ENCODE results near the gene GDI2. TPM values are rescaled to one million over a fixed set of nuclear protein-coding genes. Genes with fewer than 3 reads are reported as not detected.

Gene GDI2
- total and polyA plus RNA-seq, 10 donors, result 100 to 272 (median 198) TPM

GRCh38 chr10:5743736-5744135 lies 69.5 kb downstream of the GDI2 start:
- no peak overlapping the region for H3K4me3 ChIP-seq
- 75 to 78% (median 77%) methylated on average over 5 of the region's 5 CpGs for WGBS, 5 donors
- H3K27me3 ChIP-seq (replicated peaks in 1 of 7), result no peaks in the 10 kb centered on the region
- no peaks in the 10 kb centered on the region for H3K9me3 ChIP-seq
- H3K4me1 ChIP-seq, result no peaks in the 10 kb centered on the region
- peaks cover 0 to 99% (median 66%) of the 10 kb centered on the region in 6 donors for H3K36me3 ChIP-seq
- no peak overlapping the region for H3K27ac ChIP-seq
- no peak for DNase-seq
- TF ChIP-seq POLR2A (IDR thresholded peaks at IDR 0.05) (no peak), CTCF (IDR thresholded peaks at IDR 0.05 in 8 of 11, conservative IDR thresholded peaks at IDR 0.05 in 3 of 11) (no peak)
- intact Hi-C loops (cut with DNase I; ENCODE audit: low total_unique reads), result no loop called here

GRCh38 chr10:5742116-5742515 lies 71.1 kb downstream of the GDI2 start:
- H3K9me3 ChIP-seq, result no peaks in the 10 kb centered on the region
- no peak for DNase-seq
- WGBS, 5 donors, result 91 to 98% (median 93%) methylated on average over 6 of the region's 6 CpGs
- no peak overlapping the region for H3K27ac ChIP-seq
- H3K4me1 ChIP-seq, result no peaks in the 10 kb centered on the region
- TF ChIP-seq POLR2AphosphoS5 (IDR thresholded peaks at IDR 0.05) (no peak), CTCF (IDR thresholded peaks at IDR 0.05 in 8 of 11, conservative IDR thresholded peaks at IDR 0.05 in 3 of 11) (no peak)
- no peak overlapping the region for H3K4me3 ChIP-seq
- intact Hi-C loops (cut with DNase I; ENCODE audit: low total_unique reads), result no loop called here
- H3K27me3 ChIP-seq (replicated peaks in 1 of 7), result no peaks in the 10 kb centered on the region
- peaks cover 0 to 95% (median 55%) of the 10 kb centered on the region in 6 donors for H3K36me3 ChIP-seq

- peaks cover 0 to 94% (median 51%) of the 10 kb centered on the region in 6 donors for H3K36me3 ChIP-seq
Measured at GRCh38 chr10:5741276-5741675, 72.0 kb downstream of the GDI2 start.

GRCh38 chr10:5738427-5738826 lies 74.8 kb downstream of the GDI2 start:
- no peaks in the 10 kb centered on the region for H3K27me3 ChIP-seq (replicated peaks in 1 of 7)
- no peak for DNase-seq
- intact Hi-C loops (cut with DNase I; ENCODE audit: low total_unique reads), result no loop called here
- H3K36me3 ChIP-seq, result peaks cover 0 to 93% (median 36%) of the 10 kb centered on the region in 6 donors
- no peak overlapping the region for H3K27ac ChIP-seq
- TF ChIP-seq POLR2AphosphoS5 (IDR thresholded peaks at IDR 0.05) (no peak), CTCF (IDR thresholded peaks at IDR 0.05 in 8 of 11, conservative IDR thresholded peaks at IDR 0.05 in 3 of 11) (no peak)
- H3K4me3 ChIP-seq, result no peak overlapping the region
- H3K9me3 ChIP-seq, result no peaks in the 10 kb centered on the region
- H3K4me1 ChIP-seq, result no peaks in the 10 kb centered on the region
- WGBS, 5 donors, result 76 to 88% (median 87%) methylated on average over 2 of the region's 2 CpGs

More at GRCh38 chr10:5741276-5741675, 72.0 kb downstream of the GDI2 start:
- WGBS, 5 donors, result 35 to 52% (median 42%) methylated on average over 1 of the region's 1 CpG
- DNase-seq, result no peak
- Histone ChIP-seq H3K4me1 (no peaks in the 10 kb centered on the region), H3K27ac (no peak overlapping the region), H3K27me3 (replicated peaks in 1 of 7) (no peaks in the 10 kb centered on the region), H3K4me3 (no peak overlapping the region), H3K9me3 (no peaks in the 10 kb centered on the region)
- intact Hi-C loops (cut with DNase I; ENCODE audit: low total_unique reads), result no loop called here
- TF ChIP-seq POLR2AphosphoS5 (IDR thresholded peaks at IDR 0.05), result no peak
- no peak for TF ChIP-seq POLR2A (IDR thresholded peaks at IDR 0.05)
- no peak for TF ChIP-seq CTCF (IDR thresholded peaks at IDR 0.05 in 8 of 11, conservative IDR thresholded peaks at IDR 0.05 in 3 of 11)

All from spleen (tissue), 11 donors.